Measurements from ENCODE around the gene TLCD1. TPM values are rescaled to one million over a fixed set of nuclear protein-coding genes. Genes with fewer than 3 reads are reported as not detected.

The TLCD1 gene
- polyA plus RNA-seq, 1 of the 3 experiments (the other 2 are of a cell fraction), result 18.3 TPM

DNA sequence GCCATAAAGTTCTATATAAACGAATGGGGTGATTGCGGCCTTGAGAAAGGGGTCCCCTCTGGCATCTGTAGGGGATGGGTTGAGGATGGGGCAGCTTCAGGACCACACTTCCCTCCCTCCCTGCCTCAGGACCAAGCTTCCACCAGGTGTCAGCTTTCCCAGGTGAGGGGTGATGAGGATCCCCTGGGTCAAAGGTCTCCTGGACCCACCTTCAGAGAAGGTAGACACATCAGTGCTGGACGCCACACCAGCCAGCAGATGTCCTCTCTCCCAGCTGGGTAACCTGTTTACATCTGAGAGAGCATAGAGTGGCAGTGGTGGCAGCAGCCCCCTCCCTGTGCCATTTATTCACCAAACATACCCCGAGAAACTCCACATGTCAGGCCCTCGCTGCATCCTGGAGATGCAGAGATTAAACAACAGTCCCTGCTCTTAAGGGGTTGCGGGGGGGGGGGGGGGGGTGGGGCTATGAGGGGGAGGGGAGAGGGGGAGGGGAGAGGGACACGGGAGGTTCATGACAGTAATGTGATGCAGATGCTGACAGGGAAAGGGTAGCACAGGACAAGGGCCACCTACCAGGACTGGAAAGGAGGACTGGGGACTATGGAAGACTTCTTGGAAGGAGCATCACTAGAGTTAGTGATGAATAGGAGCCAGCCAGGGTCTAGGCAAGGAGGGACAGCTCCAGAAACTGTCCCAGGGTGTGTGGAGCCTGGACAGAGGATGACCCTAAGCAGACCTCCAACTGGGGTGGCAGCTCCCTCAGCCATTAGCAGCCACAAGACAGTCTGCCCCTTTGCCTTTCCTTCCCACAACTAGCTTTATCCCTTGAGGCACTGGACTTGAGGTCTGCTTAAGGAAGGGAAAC lies 19.3 kb downstream of the TLCD1 start:
- Histone ChIP-seq H3K79me2 (ENCODE audit: insufficient read depth) (peaks cover 9% of the 10 kb centered on the region; the same call in 1 of the 2 replicates), H3K4me1 (ENCODE audit: control insufficient read depth in 1 of 2, insufficient read depth in 2 of 2, low read depth in 1 of 2, low read length in 1 of 2) (peaks cover 0 to 17% of the 10 kb centered on the region in 2 experiments; a peak in 2 of 4 replicates)
- CTCF ChIA-PET, result interaction anchor here (0.6 to 3.1 kb wide), 8 partner anchors 18 to 196 kb away, joined by 3 to 17 read pairs (median 3); partner anchors contain the start of gene TLCD1

More for the DNA sequence above, 19.3 kb downstream of the TLCD1 start:
- POLR2A ChIA-PET, result interaction anchor here (1.5 to 1.7 kb wide), 2 partner anchors 13 to 62 kb away, joined by 3 to 11 read pairs; partner anchors contain the start of genes BLTP2 and RPL23A
- Histone ChIP-seq H3K4me2 (no peak overlapping the region), H3K27me3 (ENCODE audit: insufficient read depth) (no peaks in the 10 kb centered on the region), H3F3A (replicated peaks; ENCODE audit: insufficient read depth) (peaks cover 29% of the 10 kb centered on the region), H3K9me2 (no peaks in the 10 kb centered on the region), H3K4me3 (ENCODE audit: low read depth in 2 of 2, low read length in 1 of 2) (no peak overlapping the region), H3K36me3 (replicated peaks in 1 of 2; ENCODE audit: control insufficient read depth in 1 of 2, insufficient read depth in 2 of 2, low read length in 1 of 2) (peaks cover 5 to 23% of the 10 kb centered on the region in 2 experiments), H2AFZ (ENCODE audit: low read depth) (no peak overlapping the region), H3K27ac (ENCODE audit: low read depth in 2 of 2, low read length in 1 of 2) (peak overlapping the region in 1 of 2 experiments; percentile 53; a peak in 1 of 4 replicates), H3K9ac (no peak overlapping the region), H3K9me3 (no peaks in the 10 kb centered on the region), H4K20me1 (ENCODE audit: insufficient read depth) (no peaks in the 10 kb centered on the region)
- TF ChIP-seq GATA2 (CRISPR knock-in tag; IDR thresholded peaks at IDR 0.05), result peak; percentile 59; the same call in 1 of the 2 replicates
- TF ChIP-seq, protein P1, sequence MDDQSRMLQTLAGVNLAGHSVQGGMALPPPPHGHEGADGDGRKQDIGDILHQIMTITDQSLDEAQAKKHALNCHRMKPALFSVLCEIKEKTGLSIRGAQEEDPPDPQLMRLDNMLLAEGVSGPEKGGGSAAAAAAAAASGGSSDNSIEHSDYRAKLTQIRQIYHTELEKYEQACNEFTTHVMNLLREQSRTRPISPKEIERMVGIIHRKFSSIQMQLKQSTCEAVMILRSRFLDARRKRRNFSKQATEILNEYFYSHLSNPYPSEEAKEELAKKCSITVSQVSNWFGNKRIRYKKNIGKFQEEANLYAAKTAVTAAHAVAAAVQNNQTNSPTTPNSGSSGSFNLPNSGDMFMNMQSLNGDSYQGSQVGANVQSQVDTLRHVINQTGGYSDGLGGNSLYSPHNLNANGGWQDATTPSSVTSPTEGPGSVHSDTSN (IDR thresholded peaks at IDR 0.05), result no peak
- TF ChIP-seq RAD21 (IDR thresholded peaks at IDR 0.05; ENCODE audit: low read length), result peak; percentile 35
- TF ChIP-seq CHD2 (IDR thresholded peaks at IDR 0.05; ENCODE audit: low read length, partially characterized antibody), result no peak
- TF ChIP-seq SMC3 (IDR thresholded peaks at IDR 0.05; ENCODE audit: low read depth, low read length), result peak; percentile 18; the same call in 1 of the 2 replicates
- TF ChIP-seq, protein P2, sequence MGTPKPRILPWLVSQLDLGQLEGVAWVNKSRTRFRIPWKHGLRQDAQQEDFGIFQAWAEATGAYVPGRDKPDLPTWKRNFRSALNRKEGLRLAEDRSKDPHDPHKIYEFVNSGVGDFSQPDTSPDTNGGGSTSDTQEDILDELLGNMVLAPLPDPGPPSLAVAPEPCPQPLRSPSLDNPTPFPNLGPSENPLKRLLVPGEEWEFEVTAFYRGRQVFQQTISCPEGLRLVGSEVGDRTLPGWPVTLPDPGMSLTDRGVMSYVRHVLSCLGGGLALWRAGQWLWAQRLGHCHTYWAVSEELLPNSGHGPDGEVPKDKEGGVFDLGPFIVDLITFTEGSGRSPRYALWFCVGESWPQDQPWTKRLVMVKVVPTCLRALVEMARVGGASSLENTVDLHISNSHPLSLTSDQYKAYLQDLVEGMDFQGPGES (IDR thresholded peaks at IDR 0.05; ENCODE audit: low read depth, low read length), result no peak
- TF ChIP-seq, protein P3, sequence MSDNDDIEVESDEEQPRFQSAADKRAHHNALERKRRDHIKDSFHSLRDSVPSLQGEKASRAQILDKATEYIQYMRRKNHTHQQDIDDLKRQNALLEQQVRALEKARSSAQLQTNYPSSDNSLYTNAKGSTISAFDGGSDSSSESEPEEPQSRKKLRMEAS (IDR thresholded peaks at IDR 0.05; ENCODE audit: low read depth), result no peak
- peak; percentile 76; the same call in 1 of the 2 replicates for TF ChIP-seq MXI1 (IDR thresholded peaks at IDR 0.05; ENCODE audit: low read depth, low read length)
- TF ChIP-seq, protein P4, sequence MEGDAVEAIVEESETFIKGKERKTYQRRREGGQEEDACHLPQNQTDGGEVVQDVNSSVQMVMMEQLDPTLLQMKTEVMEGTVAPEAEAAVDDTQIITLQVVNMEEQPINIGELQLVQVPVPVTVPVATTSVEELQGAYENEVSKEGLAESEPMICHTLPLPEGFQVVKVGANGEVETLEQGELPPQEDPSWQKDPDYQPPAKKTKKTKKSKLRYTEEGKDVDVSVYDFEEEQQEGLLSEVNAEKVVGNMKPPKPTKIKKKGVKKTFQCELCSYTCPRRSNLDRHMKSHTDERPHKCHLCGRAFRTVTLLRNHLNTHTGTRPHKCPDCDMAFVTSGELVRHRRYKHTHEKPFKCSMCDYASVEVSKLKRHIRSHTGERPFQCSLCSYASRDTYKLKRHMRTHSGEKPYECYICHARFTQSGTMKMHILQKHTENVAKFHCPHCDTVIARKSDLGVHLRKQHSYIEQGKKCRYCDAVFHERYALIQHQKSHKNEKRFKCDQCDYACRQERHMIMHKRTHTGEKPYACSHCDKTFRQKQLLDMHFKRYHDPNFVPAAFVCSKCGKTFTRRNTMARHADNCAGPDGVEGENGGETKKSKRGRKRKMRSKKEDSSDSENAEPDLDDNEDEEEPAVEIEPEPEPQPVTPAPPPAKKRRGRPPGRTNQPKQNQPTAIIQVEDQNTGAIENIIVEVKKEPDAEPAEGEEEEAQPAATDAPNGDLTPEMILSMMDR (IDR thresholded peaks at IDR 0.05), result no peak
- TF ChIP-seq, protein P5, sequence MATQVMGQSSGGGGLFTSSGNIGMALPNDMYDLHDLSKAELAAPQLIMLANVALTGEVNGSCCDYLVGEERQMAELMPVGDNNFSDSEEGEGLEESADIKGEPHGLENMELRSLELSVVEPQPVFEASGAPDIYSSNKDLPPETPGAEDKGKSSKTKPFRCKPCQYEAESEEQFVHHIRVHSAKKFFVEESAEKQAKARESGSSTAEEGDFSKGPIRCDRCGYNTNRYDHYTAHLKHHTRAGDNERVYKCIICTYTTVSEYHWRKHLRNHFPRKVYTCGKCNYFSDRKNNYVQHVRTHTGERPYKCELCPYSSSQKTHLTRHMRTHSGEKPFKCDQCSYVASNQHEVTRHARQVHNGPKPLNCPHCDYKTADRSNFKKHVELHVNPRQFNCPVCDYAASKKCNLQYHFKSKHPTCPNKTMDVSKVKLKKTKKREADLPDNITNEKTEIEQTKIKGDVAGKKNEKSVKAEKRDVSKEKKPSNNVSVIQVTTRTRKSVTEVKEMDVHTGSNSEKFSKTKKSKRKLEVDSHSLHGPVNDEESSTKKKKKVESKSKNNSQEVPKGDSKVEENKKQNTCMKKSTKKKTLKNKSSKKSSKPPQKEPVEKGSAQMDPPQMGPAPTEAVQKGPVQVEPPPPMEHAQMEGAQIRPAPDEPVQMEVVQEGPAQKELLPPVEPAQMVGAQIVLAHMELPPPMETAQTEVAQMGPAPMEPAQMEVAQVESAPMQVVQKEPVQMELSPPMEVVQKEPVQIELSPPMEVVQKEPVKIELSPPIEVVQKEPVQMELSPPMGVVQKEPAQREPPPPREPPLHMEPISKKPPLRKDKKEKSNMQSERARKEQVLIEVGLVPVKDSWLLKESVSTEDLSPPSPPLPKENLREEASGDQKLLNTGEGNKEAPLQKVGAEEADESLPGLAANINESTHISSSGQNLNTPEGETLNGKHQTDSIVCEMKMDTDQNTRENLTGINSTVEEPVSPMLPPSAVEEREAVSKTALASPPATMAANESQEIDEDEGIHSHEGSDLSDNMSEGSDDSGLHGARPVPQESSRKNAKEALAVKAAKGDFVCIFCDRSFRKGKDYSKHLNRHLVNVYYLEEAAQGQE (IDR thresholded peaks at IDR 0.05; ENCODE audit: low read depth, low read length), result no peak
- TF ChIP-seq POLR2AphosphoS5 (IDR thresholded peaks at IDR 0.05; ENCODE audit: low read depth, low read length), result no peak
- 0 out of 2 replicates have a peak, but pooled peaks have one; percentile 22 for TF ChIP-seq FOXJ3 (CRISPR knock-in tag; IDR thresholded peaks at IDR 0.05)
- DNase-seq, result peak; percentile 80
- WGBS (ENCODE audit: low lambda C conversion rate), result 53% methylated on average over 5 of the region's 7 CpGs

Measured in SK-N-SH (cell line).